Endothelial cell (in vitro differentiated cells): Measurements from ENCODE around the gene TMEFF1. TPM values are rescaled to one million over a fixed set of nuclear protein-coding genes. Genes with fewer than 3 reads are reported as not detected.

Experiments used
- DNase-seq: peaks from one replicate; pipeline ENCODE4 v3.0.0; 2021; ENCODE audit warnings: low spot score
- H3K27ac Mint-ChIP-seq: one replicate; pipeline ENCODE4 v1.8.0; 2021; ENCODE audit warnings: mixed read lengths, inconsistent platforms; ENCODE audit not compliant: unreplicated experiment
- H3K27me3 Mint-ChIP-seq: one replicate; pipeline ENCODE4 v1.8.0; 2021; ENCODE audit warnings: mild to moderate bottlenecking, moderate library complexity, mixed read lengths, inconsistent platforms; ENCODE audit not compliant: unreplicated experiment
- H3K36me3 Mint-ChIP-seq: one replicate; pipeline ENCODE4 v1.8.0; 2021; ENCODE audit warnings: mild to moderate bottlenecking, low read depth, mixed read lengths, inconsistent platforms; ENCODE audit not compliant: unreplicated experiment
- H3K4me1 Mint-ChIP-seq: one replicate; pipeline ENCODE4 v1.8.0; 2021; ENCODE audit warnings: mild to moderate bottlenecking, mixed read lengths, inconsistent platforms; ENCODE audit not compliant: unreplicated experiment
- H3K4me3 Mint-ChIP-seq: one replicate; pipeline ENCODE4 v1.8.0; 2021; ENCODE audit warnings: mild to moderate bottlenecking, mixed read lengths, inconsistent platforms; ENCODE audit not compliant: unreplicated experiment
- H3K9me3 Mint-ChIP-seq: one replicate; pipeline ENCODE4 v1.8.0; 2021; ENCODE audit warnings: mixed read lengths, inconsistent platforms; ENCODE audit not compliant: unreplicated experiment
- total RNA-seq: library from RNA; stranded (reverse); fragmentation: NEBNext Ultra II Directional; extraction: Animal tissue kit (Norgen Biotek cat#: 25700); gene quantifications from one replicate; pipeline ENCODE4 v1.2.1, GENCODE V29; 2021; ENCODE audit not compliant: unreplicated experiment
- TF ChIP-seq, protein P1 (sequence below): fragments of 200-600 bp; sonication (generic); IDR thresholded peaks from one replicate; pipeline ENCODE4 v1.5.0; 2021; ENCODE audit warnings: antibody characterized with exemption; ENCODE audit not compliant: unreplicated experiment

The TMEFF1 gene
- total RNA-seq, 1 donor from 2014 or later: 45.8 TPM

DNA sequence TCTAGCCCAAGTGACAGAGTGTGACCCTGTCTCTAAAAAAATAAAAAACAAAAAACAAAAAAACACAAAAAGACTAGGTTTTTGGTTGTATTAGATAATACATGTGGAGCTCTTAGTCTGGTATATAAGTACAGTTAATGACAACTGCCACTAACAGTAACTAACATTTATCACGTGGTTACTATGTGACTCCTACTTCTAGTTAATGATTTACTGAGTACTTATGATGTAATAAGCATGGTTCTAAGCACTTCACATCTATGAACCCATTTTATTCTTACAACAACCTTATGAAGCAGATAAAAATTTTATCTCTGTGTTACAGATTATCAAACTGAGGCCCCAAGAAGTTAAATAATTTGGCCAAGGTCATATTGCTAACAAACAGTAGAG lies 6.1 kb upstream of the TMEFF1 start:
- H3K27me3 Mint-ChIP-seq: peaks cover 3% of the 10 kb centered on the region
- no peaks in the 10 kb centered on the region for H3K9me3 Mint-ChIP-seq
- H3K36me3 Mint-ChIP-seq: no peaks in the 10 kb centered on the region
- no peaks in the 10 kb centered on the region for H3K4me1 Mint-ChIP-seq
- H3K27ac Mint-ChIP-seq: no peak overlapping the region
- H3K4me3 Mint-ChIP-seq: no peak overlapping the region
- TF ChIP-seq, protein P1, sequence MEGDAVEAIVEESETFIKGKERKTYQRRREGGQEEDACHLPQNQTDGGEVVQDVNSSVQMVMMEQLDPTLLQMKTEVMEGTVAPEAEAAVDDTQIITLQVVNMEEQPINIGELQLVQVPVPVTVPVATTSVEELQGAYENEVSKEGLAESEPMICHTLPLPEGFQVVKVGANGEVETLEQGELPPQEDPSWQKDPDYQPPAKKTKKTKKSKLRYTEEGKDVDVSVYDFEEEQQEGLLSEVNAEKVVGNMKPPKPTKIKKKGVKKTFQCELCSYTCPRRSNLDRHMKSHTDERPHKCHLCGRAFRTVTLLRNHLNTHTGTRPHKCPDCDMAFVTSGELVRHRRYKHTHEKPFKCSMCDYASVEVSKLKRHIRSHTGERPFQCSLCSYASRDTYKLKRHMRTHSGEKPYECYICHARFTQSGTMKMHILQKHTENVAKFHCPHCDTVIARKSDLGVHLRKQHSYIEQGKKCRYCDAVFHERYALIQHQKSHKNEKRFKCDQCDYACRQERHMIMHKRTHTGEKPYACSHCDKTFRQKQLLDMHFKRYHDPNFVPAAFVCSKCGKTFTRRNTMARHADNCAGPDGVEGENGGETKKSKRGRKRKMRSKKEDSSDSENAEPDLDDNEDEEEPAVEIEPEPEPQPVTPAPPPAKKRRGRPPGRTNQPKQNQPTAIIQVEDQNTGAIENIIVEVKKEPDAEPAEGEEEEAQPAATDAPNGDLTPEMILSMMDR: no peak
- no peak for DNase-seq

DNA sequence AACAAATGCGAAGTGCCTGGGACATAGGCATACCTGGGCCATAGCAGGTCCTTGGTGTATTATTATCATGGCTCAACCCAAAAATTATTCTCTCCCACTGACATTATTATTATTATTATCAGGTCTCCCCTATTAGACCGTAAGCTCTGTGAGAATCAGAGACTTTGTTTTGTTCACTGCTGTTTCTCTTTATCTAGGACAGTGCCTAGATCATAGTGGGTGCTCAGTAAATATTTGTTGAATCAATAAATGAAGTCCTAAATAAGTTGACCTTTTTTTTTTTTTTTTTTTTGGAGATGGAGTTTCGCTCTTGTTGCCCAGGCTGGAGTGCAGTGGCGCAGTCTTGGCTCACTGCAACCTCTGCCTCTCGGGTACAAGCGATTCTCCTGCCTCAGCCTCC lies 4.9 kb upstream of the TMEFF1 start:
- H3K27me3 Mint-ChIP-seq: peaks cover 7% of the 10 kb centered on the region

GRCh38 chr9:100472268-100472667 lies 681 bp upstream of the TMEFF1 start:
- TF ChIP-seq, protein P1: no peak
- peaks cover 14% of the 10 kb centered on the region for H3K27me3 Mint-ChIP-seq
- no peaks in the 10 kb centered on the region for H3K9me3 Mint-ChIP-seq
- H3K27ac Mint-ChIP-seq: peak overlapping the region; percentile 72
- peaks cover 9% of the 10 kb centered on the region for H3K36me3 Mint-ChIP-seq
- DNase-seq: no peak
- H3K4me1 Mint-ChIP-seq: peaks cover 23% of the 10 kb centered on the region
- peak overlapping the region; percentile 78 for H3K4me3 Mint-ChIP-seq

More for the DNA sequence above, 4.9 kb upstream of the TMEFF1 start:
- DNase-seq: no peak
- Mint-ChIP-seq H3K9me3 (no peaks in the 10 kb centered on the region), H3K36me3 (no peaks in the 10 kb centered on the region), H3K4me3 (no peak overlapping the region), H3K27ac (no peak overlapping the region), H3K4me1 (peaks cover 7% of the 10 kb centered on the region)
- TF ChIP-seq, protein P1: no peak

GRCh38 chr9:100473276-100474081 lies 530 bp downstream of the TMEFF1 start:
- Mint-ChIP-seq H3K4me3 (peak overlapping the region; percentile 99), H3K27me3 (peaks cover 12% of the 10 kb centered on the region), H3K36me3 (peaks cover 9% of the 10 kb centered on the region), H3K27ac (no peak overlapping the region), H3K9me3 (no peaks in the 10 kb centered on the region), H3K4me1 (peaks cover 23% of the 10 kb centered on the region)
- peak; percentile 52 for DNase-seq
- TF ChIP-seq, protein P1: no peak

DNA sequence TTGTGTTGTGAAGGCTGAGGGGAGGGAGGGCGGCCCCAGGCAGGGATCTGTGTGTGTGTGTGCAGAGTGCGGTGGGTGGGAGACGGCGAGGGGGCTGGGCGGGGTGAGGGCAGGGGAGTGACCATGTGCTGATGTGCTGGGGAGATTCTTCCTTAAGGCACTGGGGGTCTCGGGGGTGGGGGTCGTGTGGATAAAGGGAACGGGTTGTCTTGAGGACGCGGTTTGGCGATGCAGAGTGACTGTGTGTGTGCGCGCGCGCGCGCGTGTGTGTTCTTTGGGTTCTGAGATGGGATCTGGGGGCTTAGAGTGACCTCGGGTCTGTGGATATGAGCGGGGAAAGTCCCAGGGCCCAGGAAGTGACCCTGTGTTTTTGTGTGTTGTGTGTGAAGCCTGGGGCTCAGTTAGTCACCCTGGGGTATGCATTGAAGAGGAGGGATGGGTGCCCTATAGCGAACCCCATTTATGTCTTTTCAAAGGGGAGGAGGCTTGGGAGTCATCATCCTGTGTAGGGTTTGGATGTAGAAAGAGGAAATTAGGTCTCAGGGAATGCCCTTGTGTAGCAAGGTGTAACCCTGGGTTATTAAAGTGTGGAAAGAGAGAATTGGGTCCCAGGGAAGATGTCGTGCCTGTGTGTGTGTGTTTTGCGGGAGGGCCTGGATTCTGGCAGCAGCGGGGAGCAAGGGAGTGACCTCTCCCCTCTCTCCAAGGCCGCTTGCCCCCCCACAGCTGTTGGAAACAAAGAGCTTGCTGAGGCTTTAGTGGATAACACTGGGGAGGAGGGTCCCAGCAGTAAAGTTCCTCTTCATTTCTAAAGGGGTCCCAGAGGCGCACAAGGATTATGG lies 1.4 kb downstream of the TMEFF1 start:
- Mint-ChIP-seq H3K4me1 (peaks cover 23% of the 10 kb centered on the region), H3K27ac (peak overlapping the region; percentile 88), H3K9me3 (no peaks in the 10 kb centered on the region), H3K36me3 (peaks cover 9% of the 10 kb centered on the region), H3K4me3 (peak overlapping the region; percentile 99), H3K27me3 (peaks cover 12% of the 10 kb centered on the region)
- TF ChIP-seq, protein P1: no peak
- DNase-seq: peak; percentile 18
